Cortex of kidney (tissue), 1 donor: ENCODE measurements around the gene SFTA2.
"Not testable (repeated sequence)": the region's sequence is repeated elsewhere in the genome, so short reads cannot be mapped to it uniquely, and the experiment has no call there.

Experiments used
- DNase-seq: peaks from one replicate; lab custom pipeline; 2025; lab: John Stamatoyannopoulos, UW

SFTA2 gene

GRCh38 chr6:30942338-30943060, 10.5 kb upstream of the SFTA2 start:
- DNase-seq = no peak

GRCh38 chr6:30940361-30940986, 8.5 kb upstream of the SFTA2 start, which contains the start of gene MUCL3:
MUCL3 (plus strand) TSS chr6:30940973; CDS start chr6:30941000, 27 bp downstream.
- no peak for DNase-seq

- DNase-seq = no peak
These were observed 7.5 kb upstream of the SFTA2 start for GRCh38 chr6:30939473-30939872.

- no peak for DNase-seq
These were observed 6.8 kb upstream of the SFTA2 start for GRCh38 chr6:30938730-30939129.

GRCh38 chr6:30937265-30937664, 5.3 kb upstream of the SFTA2 start:
- DNase-seq = no peak

- DNase-seq = no peak
These were observed 3.0 kb upstream of the SFTA2 start for GRCh38 chr6:30935018-30935417.

GRCh38 chr6:30932665-30933365, 845 bp upstream of the SFTA2 start:
- DNase-seq = no peak

- no peak for DNase-seq
These were observed 698 bp downstream of the SFTA2 start for GRCh38 chr6:30931272-30931671.

- DNase-seq = no peak
These were observed 1.5 kb downstream of the SFTA2 start for GRCh38 chr6:30930506-30930905.

- DNase-seq = no peak
These were observed 3.3 kb downstream of the SFTA2 start for GRCh38 chr6:30928677-30929076.

GRCh38 chr6:30927080-30927479, 4.9 kb downstream of the SFTA2 start:
- DNase-seq = not testable (repeated sequence)

- DNase-seq = no peak
These were observed 5.3 kb downstream of the SFTA2 start for GRCh38 chr6:30926644-30927043.

- not testable (repeated sequence) for DNase-seq
These were observed 7.8 kb downstream of the SFTA2 start for GRCh38 chr6:30924040-30924627.

- no peak for DNase-seq
These were observed 9.5 kb downstream of the SFTA2 start for GRCh38 chr6:30922447-30922852.

GRCh38 chr6:30918670-30919069, 13.3 kb downstream of the SFTA2 start:
- DNase-seq = no peak

- no peak for DNase-seq
These were observed 14.5 kb downstream of the SFTA2 start for GRCh38 chr6:30917487-30917886.

GRCh38 chr6:30917041-30917440, 14.9 kb downstream of the SFTA2 start:
- DNase-seq = no peak

- DNase-seq = no peak
These were observed 16.4 kb downstream of the SFTA2 start for GRCh38 chr6:30915591-30915946.

GRCh38 chr6:30914854-30915590, 16.9 kb downstream of the SFTA2 start:
- DNase-seq = no peak

GRCh38 chr6:30914076-30914853, 17.7 kb downstream of the SFTA2 start, which contains the start of gene VARS2:
VARS2 (plus strand) TSS chr6:30914238; CDS start chr6:30914837, 599 bp downstream.
- DNase-seq = no peak

- no peak for DNase-seq
These were observed 18.3 kb downstream of the SFTA2 start for GRCh38 chr6:30913721-30914075.
